GM12892 (cell line): ENCODE results near the gene FBN1.

Source experiments
- DNase-seq: peaks from one replicate; pipeline ENCODE4 v3.0.0; 2011; ENCODE audit not compliant: insufficient read length
- FAIRE-seq: peaks from 2 replicates; lab custom pipeline; 2011; peaks lifted over from hg19 to GRCh38; lab: Jason Lieb, UNC
- POLR2A ChIP-seq: IDR thresholded peaks from 2 replicates; pipeline ENCODE4 v1.6.1; 2011; ENCODE audit warnings: low read depth, low read length, control low read depth
- POLR2AphosphoS5 ChIP-seq: IDR thresholded peaks from 2 replicates; pipeline ENCODE4 v1.6.1; 2011; ENCODE audit warnings: low read depth, low read length, control low read depth
- TAF1 ChIP-seq: IDR thresholded peaks from 2 replicates; pipeline ENCODE4 v1.6.1; 2011; ENCODE audit warnings: low read depth, mild to moderate bottlenecking, control low read depth, low read length, borderline replicate concordance

FBN1 gene

GRCh38 chr15:48570822-48571221, 74.7 kb downstream of the FBN1 start:
- DNase-seq (no peak), FAIRE-seq (no peak)
- TF ChIP-seq POLR2AphosphoS5, result no peak
- no peak for TF ChIP-seq POLR2A
- no peak for TF ChIP-seq TAF1

- TF ChIP-seq TAF1, result no peak
- no peak for TF ChIP-seq POLR2A
- no peak for TF ChIP-seq POLR2AphosphoS5
- DNase-seq, result no peak
- FAIRE-seq, result peak; percentile 21
Observed at GRCh38 chr15:48569591-48570302, 75.8 kb downstream of the FBN1 start.

GRCh38 chr15:48566668-48567067, 78.8 kb downstream of the FBN1 start:
- DNase-seq (no peak), FAIRE-seq (no peak)
- TF ChIP-seq TAF1, result no peak

GRCh38 chr15:48565560-48566482, 79.7 kb downstream of the FBN1 start:
- FAIRE-seq, result no peak
- DNase-seq, result no peak
- no peak for TF ChIP-seq POLR2A
- TF ChIP-seq POLR2AphosphoS5, result no peak
- TF ChIP-seq TAF1, result no peak

- DNase-seq (no peak), FAIRE-seq (no peak)
Observed at GRCh38 chr15:48564690-48565089, 80.8 kb downstream of the FBN1 start.

GRCh38 chr15:48563934-48564333, 81.6 kb downstream of the FBN1 start:
- FAIRE-seq (no peak), DNase-seq (no peak)
- no peak for TF ChIP-seq TAF1
- TF ChIP-seq POLR2A, result no peak
- TF ChIP-seq POLR2AphosphoS5, result no peak

More at GRCh38 chr15:48564690-48565089, 80.8 kb downstream of the FBN1 start:
- TF ChIP-seq POLR2AphosphoS5 (no peak), TAF1 (no peak), POLR2A (no peak)

- FAIRE-seq, result peak; percentile 61
- no peak for DNase-seq
- TF ChIP-seq POLR2AphosphoS5 (no peak), TAF1 (no peak), POLR2A (no peak)
Observed at GRCh38 chr15:48560321-48561051, 85.0 kb downstream of the FBN1 start.

- FAIRE-seq, result peak; percentile 79
- DNase-seq, result no peak
- no peak for TF ChIP-seq TAF1
- no peak for TF ChIP-seq POLR2A
- no peak for TF ChIP-seq POLR2AphosphoS5
Observed at GRCh38 chr15:48559285-48559684, 86.2 kb downstream of the FBN1 start.

- FAIRE-seq (no peak), DNase-seq (no peak)
- TF ChIP-seq TAF1, result no peak
- no peak for TF ChIP-seq POLR2A
- TF ChIP-seq POLR2AphosphoS5, result no peak
Observed at GRCh38 chr15:48558226-48558625, 87.3 kb downstream of the FBN1 start.

- DNase-seq (no peak), FAIRE-seq (no peak)
- TF ChIP-seq POLR2A, result no peak
- TF ChIP-seq POLR2AphosphoS5, result no peak
- no peak for TF ChIP-seq TAF1
Observed at GRCh38 chr15:48557335-48557734, 88.2 kb downstream of the FBN1 start.

GRCh38 chr15:48556159-48556897, 89.2 kb downstream of the FBN1 start:
- DNase-seq (no peak), FAIRE-seq (no peak)
- no peak for TF ChIP-seq POLR2A
- no peak for TF ChIP-seq POLR2AphosphoS5
- TF ChIP-seq TAF1, result no peak
